H1 (cell line): ENCODE measurements around the gene XAGE1A.

ENCODE experiments used
- CTCF ChIP-seq, 3 experiments: IDR thresholded peaks; 1 replicate in 2 of 3; 2 replicates in 1 of 3; pipeline versions ENCODE4 v1.5.1 to v1.6.1; 2011; ENCODE audit warnings: low read length in 3 of 3, mild to moderate bottlenecking in 3 of 3, inconsistent platforms in 2 of 3, low read depth in 1 of 3, moderate library complexity in 1 of 3; ENCODE audit not compliant: insufficient read depth in 1 of 3; ENCODE audit errors: control extremely low read depth in 1 of 3
- JUN ChIP-seq: IDR thresholded peaks from 2 replicates; pipeline ENCODE4 v1.6.1; 2011; ENCODE audit warnings: low read depth, mild to moderate bottlenecking, improper control_type of control experiment, low read length
- SRF ChIP-seq: IDR thresholded peaks from 2 replicates; pipeline ENCODE4 v1.6.1; 2011; ENCODE audit warnings: mild to moderate bottlenecking, low read depth, low read length, moderate library complexity
- TEAD4 ChIP-seq: IDR thresholded peaks from 2 replicates; pipeline ENCODE4 v1.6.1; 2012; ENCODE audit warnings: low read depth, low read length, inconsistent platforms, mixed read lengths

GRCh38 chrX:52542311-52542710, 46.7 kb downstream of the XAGE1A start:
- TF ChIP-seq CTCF (IDR thresholded peaks at IDR 0.05; ENCODE audit: control extremely low read depth in 1 of 3, insufficient read depth in 1 of 3, low read depth in 1 of 3, low read length in 3 of 3) (no peak), SRF (no peak), TEAD4 (no peak), JUN (no peak)
